GM19035 (cell line): Measurements from ENCODE around the gene POU5F1.

Experiments
- ATAC-seq: cut with Tn5 transposase; IDR thresholded peaks from one replicate; pipeline ENCODE4 v1.9.1; 2021; ENCODE audit not compliant: unreplicated experiment

The POU5F1 gene

GRCh38 chr6:31116661-31117385 is 53.7 kb downstream of the POU5F1 start:
- no peak for ATAC-seq

- no peak for ATAC-seq
Observed at GRCh38 chr6:31115941-31116560, 54.4 kb downstream of the POU5F1 start.

- ATAC-seq: no peak
Observed at GRCh38 chr6:31114970-31115849, 55.3 kb downstream of the POU5F1 start.

GRCh38 chr6:31114541-31114878 is 56.0 kb downstream of the POU5F1 start, which contains the start of gene PSORS1C1:
PSORS1C1 (plus strand) TSS chr6:31114800; CDS start chr6:31129633, 14,833 bp downstream.
- no peak for ATAC-seq
